B cell (primary cell): Measurements from ENCODE around the gene POLD1. TPM values are rescaled to one million over a fixed set of nuclear protein-coding genes. Genes with fewer than 3 reads are reported as not detected.

Experiments used
- ATAC-seq: fragments of 200-7000 bp; cut with Tn5 transposase; one replicate; pipeline ENCODE4 v1.10.0; 2021; ENCODE audit warnings: low read depth, mild to moderate bottlenecking, moderate number of reproducible peaks, moderate library complexity
- CTCF ChIA-PET: fragments of 350-600 bp; sonication (Branson Sonifier 250); formaldehyde crosslinking; loops from one replicate; lab custom pipeline; 2021; ENCODE audit warnings: antibody characterized with exemption, inconsistent platforms; lab: Charles Lee
- POLR2A ChIA-PET: fragments of 350-600 bp; sonication (Branson Sonifier 250); formaldehyde crosslinking; loops from one replicate; lab custom pipeline; 2021; ENCODE audit warnings: antibody characterized with exemption; lab: Charles Lee
- DNase-seq: peaks from one replicate; pipeline ENCODE4 v3.0.0; 2013
- H2AFZ ChIP-seq: 2 replicates; pipeline ENCODE4 v1.6.1; 2012; ENCODE audit warnings: mild to moderate bottlenecking, low read depth, low read length; ENCODE audit not compliant: insufficient read depth, poor library complexity, severe bottlenecking
- H3K27ac ChIP-seq, 2 donors: 1 replicate in 1 of 2; 2 replicates in 1 of 2; pipeline ENCODE4 v1.5.1; 2012 to 2013; ENCODE audit warnings: low read length in 2 of 2, mild to moderate bottlenecking in 2 of 2, moderate library complexity in 1 of 2
- H3K27me3 ChIP-seq, 4 experiments: fragments of 200-600 bp in 1 of 4; sonication (generic) in 1 of 4; replicated peaks in 1 of 4; 1 replicate in 2 of 4; 2 replicates in 2 of 4; pipeline versions ENCODE4 v1.6.1 to v1.7.0; 2013 to 2016; ENCODE audit warnings: low read length in 3 of 4, mild to moderate bottlenecking in 2 of 4, mixed read lengths in 1 of 4, moderate library complexity in 1 of 4; ENCODE audit not compliant: insufficient read depth in 4 of 4, control insufficient read depth in 3 of 4; ENCODE audit errors: control extremely low read depth in 1 of 4
- H3K36me3 ChIP-seq, 2 experiments: replicated peaks in 1 of 2; 1 replicate in 1 of 2; 2 replicates in 1 of 2; pipeline versions ENCODE4 v1.6.1 to v1.7.1; 2013; ENCODE audit warnings: low read length in 1 of 2; ENCODE audit not compliant: insufficient read depth in 2 of 2, control insufficient read depth in 1 of 2; ENCODE audit errors: control extremely low read depth in 1 of 2, extremely low read depth in 1 of 2
- H3K4me1 ChIP-seq, 2 donors: fragments of 200-600 bp in 1 of 2; sonication (generic) in 1 of 2; 1 replicate in 1 of 2; 2 replicates in 1 of 2; pipeline versions ENCODE4 v1.5.1 to v1.6.1; 2013 to 2017; ENCODE audit warnings: low read length in 2 of 2; ENCODE audit not compliant: control insufficient read depth in 2 of 2, insufficient read depth in 2 of 2
- H3K4me2 ChIP-seq: replicated peaks from 2 replicates; pipeline ENCODE3; 2012; ENCODE audit warnings: mild to moderate bottlenecking, low read depth, low read length; ENCODE audit not compliant: poor library complexity, severe bottlenecking
- H3K4me3 ChIP-seq, 5 experiments: fragments of 200-600 bp in 1 of 5; sonication (generic) in 1 of 5; 1 replicate in 3 of 5; 2 replicates in 2 of 5; pipeline versions ENCODE4 v1.5.1 to v1.7.0; 2011 to 2016; ENCODE audit warnings: low read length in 4 of 5, mild to moderate bottlenecking in 4 of 5, low read depth in 2 of 5, control low read depth in 1 of 5, moderate library complexity in 1 of 5; ENCODE audit not compliant: insufficient read depth in 1 of 5; ENCODE audit errors: control extremely low read depth in 1 of 5, extremely low read depth in 1 of 5
- H3K79me2 ChIP-seq: fragments of 200-600 bp; sonication (generic); one replicate; pipeline ENCODE4 v1.6.0; 2016; ENCODE audit warnings: low read length; ENCODE audit not compliant: control insufficient read depth, insufficient read depth
- H3K9ac ChIP-seq: fragments of 200-600 bp; sonication (generic); 2 replicates; pipeline ENCODE4 v1.6.1; 2017; ENCODE audit warnings: mild to moderate bottlenecking, low read length, moderate library complexity
- H3K9me3 ChIP-seq, 3 donors: one replicate each; pipeline versions ENCODE4 v1.6.1 to v1.7.1; 2013; ENCODE audit warnings: low read length in 2 of 3; ENCODE audit not compliant: control insufficient read depth in 2 of 3, insufficient read depth in 1 of 3; ENCODE audit errors: control extremely low read depth in 1 of 3
- H4K20me1 ChIP-seq: 2 replicates; pipeline ENCODE4 v1.6.0; 2012; ENCODE audit warnings: mild to moderate bottlenecking, low read length; ENCODE audit not compliant: insufficient read depth, control insufficient read depth, poor library complexity, severe bottlenecking
- H3K27ac Mint-ChIP-seq: one replicate; pipeline ENCODE4 v1.8.0; 2021; ENCODE audit warnings: mixed read lengths
- H3K27me3 Mint-ChIP-seq: one replicate; pipeline ENCODE4 v1.8.0; 2021; ENCODE audit warnings: mixed read lengths
- H3K4me1 Mint-ChIP-seq: one replicate; pipeline ENCODE4 v1.8.0; 2021; ENCODE audit warnings: mixed read lengths
- H3K4me3 Mint-ChIP-seq: one replicate; pipeline ENCODE4 v1.8.0; 2021; ENCODE audit warnings: mixed read lengths
- H3K9me3 Mint-ChIP-seq: one replicate; pipeline ENCODE4 v1.8.0; 2022; ENCODE audit warnings: mixed read lengths; ENCODE audit not compliant: insufficient read depth
- CTCF ChIP-seq: fragments of 200-600 bp; IDR thresholded peaks from one replicate; pipeline ENCODE4 v1.8.0; 2022; ENCODE audit warnings: antibody characterized with exemption, mild to moderate bottlenecking
- EZH2 ChIP-seq: IDR thresholded peaks from 2 replicates; pipeline ENCODE4 v1.6.1; 2012; ENCODE audit warnings: borderline replicate concordance, low read depth, mild to moderate bottlenecking, moderate library complexity, low read length; ENCODE audit not compliant: insufficient read depth, poor library complexity, severe bottlenecking
- WGBS: methylation state at CpG from one replicate; pipeline ENCODE4 v1.1.5; 2013; ENCODE audit warnings: missing lambda C conversion rate; ENCODE audit not compliant: insufficient coverage; 5-methylcytosine and 5-hydroxymethylcytosine counted together
- intact Hi-C: fragments of 100-400 bp; cut with micrococcal nuclease; formaldehyde crosslinking; loops from one replicate; pipeline ENCODE4 v1.10.0; 2022
- polyA plus RNA-seq: library from polyadenylated mRNA; depleted of rRNA; stranded (reverse); fragments of >200 nt; gene quantifications from 2 replicates; pipeline ENCODE4 v1.2.3, GENCODE V29; 2012
- total RNA-seq, 2 donors: library from RNA; stranded (reverse); fragments of 120-200 nt in 1 of 2; gene quantifications; 1 replicate in 1 of 2; 2 replicates in 1 of 2; pipeline versions ENCODE4 v1.2.3 to v1.2.4, GENCODE V29; 2013 to 2022

POLD1 gene
- total and polyA plus RNA-seq, 2 donors (not counting 1 experiment from before 2014, with no cell fraction given), result 43.6 to 65.2 TPM

- Histone ChIP-seq H3K9ac (no peak overlapping the region), H3K4me2 (peak overlapping the region; percentile 99)
- DNase-seq, result no peak
These were observed 24.8 kb upstream of the POLD1 start for GRCh38 chr19:50359328-50359818.

More at GRCh38 chr19:50359328-50359818, 24.8 kb upstream of the POLD1 start:
- 94% methylated on average over 6 of the region's 11 CpGs for WGBS
- H3K27ac ChIP-seq, result no peak overlapping the region
- intact Hi-C loops, result loop anchor here (5.0 kb wide), 2 partner anchors 73 to 538 kb away; partner anchors contain the start of gene MYBPC2
- Mint-ChIP-seq H3K4me3 (peak overlapping the region; percentile 94), H3K9me3 (no peaks in the 10 kb centered on the region), H3K27me3 (no peaks in the 10 kb centered on the region), H3K27ac (peak overlapping the region; percentile 98), H3K4me1 (peaks cover 49% of the 10 kb centered on the region)
- H3K79me2 ChIP-seq, result peaks cover 17% of the 10 kb centered on the region
- H2AFZ ChIP-seq, result no peak overlapping the region
- TF ChIP-seq CTCF (no peak), EZH2 (no peak)
- ChIA-PET POLR2A (interaction anchor here (0.8 to 2.8 kb wide), 3 partner anchors 26 to 152 kb away, joined by 3 to 33 read pairs (median 10); partner anchors contain the start of gene JOSD2), CTCF (interaction anchor here (1.0 to 6.6 kb wide), 4 partner anchors 25 to 197 kb away, joined by 4 to 76 read pairs (median 16); no protein-coding TSS in a partner anchor)
- no peaks in the 10 kb centered on the region for H4K20me1 ChIP-seq
- H3K9me3 ChIP-seq, result peaks cover 0 to 6% (median 0%) of the 10 kb centered on the region in 3 donors
- no peaks in the 10 kb centered on the region for H3K27me3 ChIP-seq
- no peak overlapping the region for H3K4me3 ChIP-seq
- H3K4me1 ChIP-seq, result peaks cover 19 to 47% of the 10 kb centered on the region in 2 donors
- H3K36me3 ChIP-seq, result no peaks in the 10 kb centered on the region
- ATAC-seq, result no peak
